Suppressor macrophage (primary cell): ENCODE measurements around the gene DEPP1.

Source experiments
- DNase-seq, 4 experiments: peaks; one replicate each; pipeline ENCODE4 v3.0.0-alpha.2; 2020 to 2022

The DEPP1 gene

GRCh38 chr10:44950326-44951225, 28.0 kb downstream of the DEPP1 start:
- peak in 1 of 4 experiments; percentile 5 for DNase-seq

GRCh38 chr10:44949915-44950314, 28.7 kb downstream of the DEPP1 start:
- DNase-seq: peak in 1 of 4 experiments; percentile 2

GRCh38 chr10:44949127-44949802, 29.3 kb downstream of the DEPP1 start:
- DNase-seq: peak in 1 of 4 experiments; percentile 1

- DNase-seq: peak in 3 of 4 experiments; percentile 32 to 57 (median 56)
These were observed 30.0 kb downstream of the DEPP1 start for GRCh38 chr10:44948642-44949041.

- peak; percentile 83 to 94 (median 88) for DNase-seq
These were observed 31.0 kb downstream of the DEPP1 start for GRCh38 chr10:44947371-44948152.

- DNase-seq: peak in 3 of 4 experiments; percentile 58 to 74 (median 67)
These were observed 32.4 kb downstream of the DEPP1 start for GRCh38 chr10:44946205-44946604.

GRCh38 chr10:44944354-44944753, 34.3 kb downstream of the DEPP1 start:
- no peak for DNase-seq

- DNase-seq: peak; percentile 59 to 83 (median 70)
These were observed 38.8 kb downstream of the DEPP1 start for GRCh38 chr10:44939691-44940401.

GRCh38 chr10:44938956-44939355, 39.7 kb downstream of the DEPP1 start:
- peak in 2 of 4 experiments; percentile 46 to 51 for DNase-seq

GRCh38 chr10:44937196-44938005, 41.2 kb downstream of the DEPP1 start:
- DNase-seq: peak; percentile 59 to 85 (median 76)

GRCh38 chr10:44936314-44936975, 42.2 kb downstream of the DEPP1 start:
- DNase-seq: no peak

- peak in 3 of 4 experiments; percentile 35 to 53 (median 38) for DNase-seq
These were observed 42.7 kb downstream of the DEPP1 start for GRCh38 chr10:44935966-44936295.

GRCh38 chr10:44935201-44935965, 43.2 kb downstream of the DEPP1 start:
- DNase-seq: no peak

GRCh38 chr10:44934416-44935200, 44.0 kb downstream of the DEPP1 start:
- DNase-seq: peak in 2 of 4 experiments; percentile 24 to 42

- DNase-seq: no peak
These were observed 44.9 kb downstream of the DEPP1 start for GRCh38 chr10:44933451-44934321.

GRCh38 chr10:44932517-44933450, 45.8 kb downstream of the DEPP1 start:
- DNase-seq: peak; percentile 85 to 94 (median 92)
